ENCODE measurements around the gene RASAL1. TPM values are rescaled to one million over a fixed set of nuclear protein-coding genes. Genes with fewer than 3 reads are reported as not detected.

The RASAL1 gene
- total RNA-seq, 1 donor from 2014 or later = 1.4 TPM

GRCh38 chr12:113086249-113087164 lies 49.1 kb downstream of the RASAL1 start:
- no peaks in the 10 kb centered on the region for H3F3A ChIP-seq (ENCODE audit: low read depth)
- DNase-seq (ENCODE audit: low spot score) = no peak
- peaks cover 18% of the 10 kb centered on the region for H3K27me3 Mint-ChIP-seq (ENCODE audit: insufficient read depth, low read depth)
- H2AFZ ChIP-seq (replicated peaks) = no peak overlapping the region
- H3K4me3 Mint-ChIP-seq = peak overlapping the region; percentile 55
- no peaks in the 10 kb centered on the region for H3K36me3 ChIP-seq
- H3K27ac Mint-ChIP-seq = no peak overlapping the region
- H4K20me1 ChIP-seq (ENCODE audit: low read depth) = no peaks in the 10 kb centered on the region
- peaks cover 14% of the 10 kb centered on the region for H3K4me1 Mint-ChIP-seq
- H3K9ac ChIP-seq = no peak overlapping the region
- TF ChIP-seq EZH2 (IDR thresholded peaks at IDR 0.05) (no peak), CTCF (IDR thresholded peaks at IDR 0.05) (no peak), EZH2phosphoT487 (IDR thresholded peaks at IDR 0.05) (no peak)
- no peak overlapping the region for H3K4me2 ChIP-seq
- H3K9me3 Mint-ChIP-seq = no peaks in the 10 kb centered on the region
- H3K36me3 Mint-ChIP-seq = no peaks in the 10 kb centered on the region
- no peaks in the 10 kb centered on the region for H3K9me3 ChIP-seq (ENCODE audit: low read depth)
- no peak overlapping the region for H3K27ac ChIP-seq
- H3K4me3 ChIP-seq = no peak overlapping the region
- no peaks in the 10 kb centered on the region for H3K4me1 ChIP-seq
- H3K27me3 ChIP-seq = peaks cover 5% of the 10 kb centered on the region
- no peaks in the 10 kb centered on the region for H3K79me2 ChIP-seq (ENCODE audit: low read depth)

- Histone ChIP-seq H3K4me3 (no peak overlapping the region), H3K4me1 (no peaks in the 10 kb centered on the region), H3K27ac (no peak overlapping the region), H3K4me2 (no peak overlapping the region), H3K9me3 (ENCODE audit: low read depth) (no peaks in the 10 kb centered on the region), H3F3A (ENCODE audit: low read depth) (no peaks in the 10 kb centered on the region), H4K20me1 (ENCODE audit: low read depth) (no peaks in the 10 kb centered on the region), H3K79me2 (ENCODE audit: low read depth) (no peaks in the 10 kb centered on the region), H3K9ac (no peak overlapping the region), H3K36me3 (no peaks in the 10 kb centered on the region), H3K27me3 (peaks cover 18% of the 10 kb centered on the region), H2AFZ (replicated peaks) (no peak overlapping the region)
- H3K27ac Mint-ChIP-seq = peak overlapping the region; percentile 18
- H3K9me3 Mint-ChIP-seq = no peaks in the 10 kb centered on the region
- peak overlapping the region; percentile 62 for H3K4me3 Mint-ChIP-seq
- peaks cover 16% of the 10 kb centered on the region for H3K4me1 Mint-ChIP-seq
- TF ChIP-seq CTCF (IDR thresholded peaks at IDR 0.05) (no peak), EZH2phosphoT487 (IDR thresholded peaks at IDR 0.05) (no peak), EZH2 (IDR thresholded peaks at IDR 0.05) (no peak)
- H3K27me3 Mint-ChIP-seq (ENCODE audit: insufficient read depth, low read depth) = peaks cover 26% of the 10 kb centered on the region
- DNase-seq (ENCODE audit: low spot score) = no peak
- H3K36me3 Mint-ChIP-seq = no peaks in the 10 kb centered on the region
Measured at GRCh38 chr12:113083863-113084435, 51.6 kb downstream of the RASAL1 start.

- DNase-seq (ENCODE audit: low spot score) = no peak
- Mint-ChIP-seq H3K9me3 (no peaks in the 10 kb centered on the region), H3K4me3 (no peak overlapping the region), H3K27ac (peak overlapping the region; percentile 67), H3K36me3 (no peaks in the 10 kb centered on the region), H3K4me1 (peaks cover 16% of the 10 kb centered on the region), H3K27me3 (ENCODE audit: insufficient read depth, low read depth) (peaks cover 33% of the 10 kb centered on the region)
- H3K9ac ChIP-seq = no peak overlapping the region
- H3K79me2 ChIP-seq (ENCODE audit: low read depth) = no peaks in the 10 kb centered on the region
- peaks cover 6% of the 10 kb centered on the region for H4K20me1 ChIP-seq (ENCODE audit: low read depth)
- no peaks in the 10 kb centered on the region for H3F3A ChIP-seq (ENCODE audit: low read depth)
- no peak overlapping the region for H3K4me2 ChIP-seq
- no peak overlapping the region for H3K27ac ChIP-seq
- H3K4me1 ChIP-seq = no peaks in the 10 kb centered on the region
- H2AFZ ChIP-seq (replicated peaks) = no peak overlapping the region
- H3K27me3 ChIP-seq = peaks cover 31% of the 10 kb centered on the region
- H3K4me3 ChIP-seq = no peak overlapping the region
- no peak for TF ChIP-seq EZH2phosphoT487 (IDR thresholded peaks at IDR 0.05)
- TF ChIP-seq CTCF (IDR thresholded peaks at IDR 0.05) = no peak
- TF ChIP-seq EZH2 (IDR thresholded peaks at IDR 0.05) = no peak
- H3K36me3 ChIP-seq = no peaks in the 10 kb centered on the region
- H3K9me3 ChIP-seq (ENCODE audit: low read depth) = no peaks in the 10 kb centered on the region
Measured at GRCh38 chr12:113082486-113083148, 52.9 kb downstream of the RASAL1 start.
